Measurements from ENCODE around the gene RAPGEF2. TPM values are rescaled to one million over a fixed set of nuclear protein-coding genes. Genes with fewer than 3 reads are reported as not detected.

RAPGEF2 gene
- total RNA-seq, 1 experiment from 2014 or later: 37.1 TPM

DNA sequence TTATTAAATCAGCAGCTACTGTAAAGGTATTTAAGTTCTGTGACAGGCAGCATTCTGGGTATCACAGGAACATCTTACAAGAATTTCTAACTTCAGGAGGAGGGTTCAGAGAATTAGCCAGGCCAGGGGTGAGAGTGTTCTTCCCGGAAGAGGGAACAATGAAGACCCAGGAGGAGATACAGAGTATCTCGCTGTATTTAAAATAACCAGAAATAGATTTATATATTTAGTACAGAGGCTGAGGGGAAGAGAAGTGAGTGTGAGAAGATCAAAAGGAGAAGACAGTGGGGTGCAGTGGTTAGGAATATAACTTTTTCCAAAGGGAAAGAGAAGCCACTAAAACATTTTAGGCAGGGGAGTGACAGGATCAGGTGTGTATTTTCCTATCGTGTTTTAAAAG is 186.8 kb downstream of the RAPGEF2 start:
- no peak overlapping the region for H3K4ac ChIP-seq (ENCODE audit: low read depth, low read length)

More for the DNA sequence above, 186.8 kb downstream of the RAPGEF2 start:
- Histone ChIP-seq H3K27ac (ENCODE audit: insufficient read length, low read depth, low read length) (no peak overlapping the region), H3K9ac (ENCODE audit: extremely low read depth, insufficient read length, low read length) (no peak overlapping the region), H3T11ph (ENCODE audit: low read length) (no peak overlapping the region), H2BK120ac (ENCODE audit: low read depth, low read length, poor library complexity, severe bottlenecking) (no peak overlapping the region), H3K79me2 (ENCODE audit: insufficient read depth, low read length) (no peaks in the 10 kb centered on the region), H3K18ac (ENCODE audit: insufficient read length, low read depth, low read length) (no peak overlapping the region), H3K27me3 (ENCODE audit: insufficient read depth, low read length) (no peaks in the 10 kb centered on the region), H2AFZ (ENCODE audit: low read length) (no peak overlapping the region), H3K23me2 (ENCODE audit: insufficient read length, low read depth, low read length, poor library complexity, severe bottlenecking) (no peaks in the 10 kb centered on the region), H3K9me3 (ENCODE audit: control insufficient read depth, low read depth, low read length) (no peaks in the 10 kb centered on the region), H2AK5ac (ENCODE audit: insufficient read length, low read length) (no peak overlapping the region), H2BK20ac (ENCODE audit: low read depth, low read length, poor library complexity, severe bottlenecking) (no peak overlapping the region), H3K14ac (ENCODE audit: insufficient read depth, low read length) (no peak overlapping the region), H2BK15ac (ENCODE audit: low read depth, low read length) (no peak overlapping the region), H4K5ac (ENCODE audit: insufficient read length, low read depth, low read length) (no peak overlapping the region), H3K23ac (ENCODE audit: insufficient read length, low read depth, low read length) (no peak overlapping the region), H2BK12ac (ENCODE audit: insufficient read length, low read depth, low read length) (no peak overlapping the region), H3K4me2 (ENCODE audit: insufficient read depth, insufficient read length, low read length) (no peak overlapping the region), H3K4me1 (ENCODE audit: insufficient read depth, low read length) (no peaks in the 10 kb centered on the region), H4K8ac (replicated peaks; ENCODE audit: insufficient read length, low read depth, low read length) (no peak overlapping the region), H3K56ac (ENCODE audit: insufficient read length, low read depth, low read length) (no peak overlapping the region), H4K91ac (ENCODE audit: insufficient read length, low read depth, low read length) (no peak overlapping the region), H3K79me1 (ENCODE audit: insufficient read depth, low read depth, low read length, poor library complexity, severe bottlenecking) (no peaks in the 10 kb centered on the region), H4K20me1 (ENCODE audit: control insufficient read depth, insufficient read depth, insufficient read length) (no peaks in the 10 kb centered on the region), H2BK5ac (ENCODE audit: insufficient read length, low read length) (no peak overlapping the region)
- peaks cover 0 to 3% (median 0%) of the 10 kb centered on the region in 3 experiments; a peak in 1 of 7 replicates for H3K36me3 Mint-ChIP-seq (ENCODE audit: insufficient read depth in 1 of 3, low read depth in 3 of 3)
- H3K9me3 Mint-ChIP-seq: no peaks in the 10 kb centered on the region
- H3K27me3 Mint-ChIP-seq (ENCODE audit: low read depth): no peaks in the 10 kb centered on the region
- no peak overlapping the region for H3K4me3 Mint-ChIP-seq
- DNase-seq: no peak
- TF ChIP-seq, protein P1, sequence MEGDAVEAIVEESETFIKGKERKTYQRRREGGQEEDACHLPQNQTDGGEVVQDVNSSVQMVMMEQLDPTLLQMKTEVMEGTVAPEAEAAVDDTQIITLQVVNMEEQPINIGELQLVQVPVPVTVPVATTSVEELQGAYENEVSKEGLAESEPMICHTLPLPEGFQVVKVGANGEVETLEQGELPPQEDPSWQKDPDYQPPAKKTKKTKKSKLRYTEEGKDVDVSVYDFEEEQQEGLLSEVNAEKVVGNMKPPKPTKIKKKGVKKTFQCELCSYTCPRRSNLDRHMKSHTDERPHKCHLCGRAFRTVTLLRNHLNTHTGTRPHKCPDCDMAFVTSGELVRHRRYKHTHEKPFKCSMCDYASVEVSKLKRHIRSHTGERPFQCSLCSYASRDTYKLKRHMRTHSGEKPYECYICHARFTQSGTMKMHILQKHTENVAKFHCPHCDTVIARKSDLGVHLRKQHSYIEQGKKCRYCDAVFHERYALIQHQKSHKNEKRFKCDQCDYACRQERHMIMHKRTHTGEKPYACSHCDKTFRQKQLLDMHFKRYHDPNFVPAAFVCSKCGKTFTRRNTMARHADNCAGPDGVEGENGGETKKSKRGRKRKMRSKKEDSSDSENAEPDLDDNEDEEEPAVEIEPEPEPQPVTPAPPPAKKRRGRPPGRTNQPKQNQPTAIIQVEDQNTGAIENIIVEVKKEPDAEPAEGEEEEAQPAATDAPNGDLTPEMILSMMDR (conservative IDR thresholded peaks at IDR 0.05): no peak
- H3K4me1 Mint-ChIP-seq: peaks cover 10 to 12% of the 10 kb centered on the region in 2 experiments
- no CpG with 5 or more reads among the region's 3 CpGs for WGBS (ENCODE audit: extremely low coverage, insufficient read length, low lambda C conversion rate)
- H3K27ac Mint-ChIP-seq: peak overlapping the region in 1 of 3 experiments; percentile 41; a peak in 1 of 7 replicates
